ENCODE measurements around the gene CELA1.

GRCh38 chr12:51281202-51281924 is 65.1 kb downstream of the CELA1 start:
- TF ChIP-seq CTCF (IDR thresholded peaks at IDR 0.05; ENCODE audit: insufficient read depth, low read length) (no peak), POLR2AphosphoS5 (IDR thresholded peaks at IDR 0.05; ENCODE audit: low read depth) (no peak)

All from HL-60 (cell line).